ENCODE data around the gene EPHB2. TPM values are rescaled to one million over a fixed set of nuclear protein-coding genes. Genes with fewer than 3 reads are reported as not detected.

EPHB2 gene
- total RNA-seq, 2 experiments from 2014 or later: 0.07 to 0.17 TPM

DNA sequence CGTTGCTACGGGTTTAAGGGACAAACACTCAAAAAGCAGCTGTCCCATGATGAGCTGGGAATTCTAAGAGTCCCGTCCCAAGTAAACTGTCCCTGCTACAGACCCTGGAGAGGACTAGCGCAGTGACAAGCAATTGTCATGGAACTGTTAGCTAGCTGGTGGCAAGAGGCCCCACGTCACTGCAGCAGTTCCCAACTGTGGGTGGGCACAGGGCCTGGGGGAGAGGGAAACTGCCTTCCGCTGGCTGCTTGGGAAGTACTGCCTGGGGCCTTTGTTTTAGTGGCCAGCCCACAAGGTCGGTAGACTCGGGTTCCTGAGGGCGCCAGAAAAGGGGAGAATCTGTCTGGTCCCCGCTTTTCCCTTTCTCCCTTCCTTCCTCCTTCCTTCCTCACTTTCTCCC, 164.6 kb downstream of the EPHB2 start:
- no peaks in the 10 kb centered on the region for H3K27me3 Mint-ChIP-seq
- no peak overlapping the region for H3K27ac Mint-ChIP-seq
- H3K4me3 Mint-ChIP-seq: no peak overlapping the region
- intact Hi-C loops (cut with micrococcal nuclease): no loop called here
- no peaks in the 10 kb centered on the region for H3K9me3 Mint-ChIP-seq
- no peaks in the 10 kb centered on the region for H3K36me3 Mint-ChIP-seq
- H3K4me1 Mint-ChIP-seq (ENCODE audit: low read depth): no peaks in the 10 kb centered on the region
- ChIA-PET CTCF (no interaction called here), POLR2A (no interaction called here)
- DNase-seq: no peak

DNA sequence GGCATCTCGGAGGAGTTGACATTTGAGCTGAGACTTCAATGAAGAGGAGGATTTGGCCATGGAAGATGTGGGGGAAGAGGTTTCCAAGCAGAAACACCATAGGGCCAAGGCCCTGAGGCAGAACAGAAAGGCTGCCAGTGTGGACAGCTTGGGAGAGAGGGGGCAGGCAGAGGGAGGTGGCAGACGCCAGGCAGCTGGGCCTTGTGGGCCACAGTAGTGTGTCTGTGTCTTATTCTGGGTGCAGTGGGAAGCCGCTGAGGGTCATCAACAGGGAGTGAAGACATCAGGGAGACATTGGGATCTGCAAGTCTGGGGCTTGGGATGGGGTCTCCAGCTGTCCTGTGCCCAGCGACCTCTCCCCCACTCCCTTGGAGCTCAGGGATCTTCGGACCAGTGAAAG, 165.2 kb downstream of the EPHB2 start:
- no peak for DNase-seq
- no peak overlapping the region for H3K27ac Mint-ChIP-seq
- H3K9me3 Mint-ChIP-seq: no peaks in the 10 kb centered on the region
- ChIA-PET CTCF (no interaction called here), POLR2A (no interaction called here)
- no peaks in the 10 kb centered on the region for H3K27me3 Mint-ChIP-seq
- H3K4me1 Mint-ChIP-seq (ENCODE audit: low read depth): no peaks in the 10 kb centered on the region
- no peaks in the 10 kb centered on the region for H3K36me3 Mint-ChIP-seq
- H3K4me3 Mint-ChIP-seq: no peak overlapping the region
- intact Hi-C loops (cut with micrococcal nuclease): no loop called here

DNA sequence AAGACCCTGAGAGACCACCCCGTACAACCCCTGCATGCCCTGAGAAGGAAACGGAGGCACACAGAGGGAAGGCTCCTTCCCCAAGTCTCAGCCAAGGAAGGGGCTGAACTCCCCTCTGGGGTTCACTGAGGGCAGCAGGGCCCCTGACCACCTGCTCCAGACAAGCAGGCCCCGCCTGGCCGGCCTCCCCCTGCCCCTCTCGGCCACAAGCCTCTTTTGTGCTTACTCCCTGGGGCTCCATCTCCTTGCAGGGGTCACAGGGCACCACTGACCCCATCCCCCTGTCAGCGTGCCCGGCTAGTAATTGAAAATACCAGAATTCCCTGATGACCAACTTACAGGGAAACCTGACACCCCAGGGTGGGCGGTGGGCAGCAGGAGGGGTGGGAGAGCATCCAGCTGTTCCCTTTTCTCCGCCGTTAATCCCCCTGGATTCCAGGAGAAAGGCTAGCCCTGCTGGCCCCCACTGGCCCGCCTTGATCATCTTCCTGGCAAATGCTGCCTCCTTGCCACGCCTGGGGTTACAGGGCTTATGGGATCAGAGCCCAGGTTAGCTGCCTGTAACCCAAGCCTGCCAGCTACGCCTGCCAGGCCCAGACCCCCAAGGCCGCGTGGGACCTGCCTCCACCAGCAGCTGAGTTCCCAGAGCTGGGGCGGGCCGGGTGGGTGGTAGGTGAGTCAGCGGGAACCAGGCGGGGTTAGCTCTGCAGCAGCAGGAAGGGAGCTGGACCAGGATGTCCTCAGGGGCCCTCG, 165.9 kb downstream of the EPHB2 start:
- H3K9me3 Mint-ChIP-seq: no peaks in the 10 kb centered on the region
- no peak for DNase-seq
- no peak overlapping the region for H3K4me3 Mint-ChIP-seq
- H3K27me3 Mint-ChIP-seq: no peaks in the 10 kb centered on the region
- no peaks in the 10 kb centered on the region for H3K36me3 Mint-ChIP-seq
- CTCF ChIA-PET: no interaction called here
- no peak overlapping the region for H3K27ac Mint-ChIP-seq
- no peaks in the 10 kb centered on the region for H3K4me1 Mint-ChIP-seq (ENCODE audit: low read depth)
- intact Hi-C loops (cut with micrococcal nuclease): no loop called here
- POLR2A ChIA-PET: no interaction called here

GRCh38 chr1:22877112-22877915, 166.7 kb downstream of the EPHB2 start:
- no peaks in the 10 kb centered on the region for H3K9me3 Mint-ChIP-seq
- ChIA-PET POLR2A (no interaction called here), CTCF (interaction anchor here (1.0 kb wide), 1 partner anchor 173 kb away, joined by 4 read pairs; no protein-coding TSS in a partner anchor)
- H3K36me3 Mint-ChIP-seq: no peaks in the 10 kb centered on the region
- H3K4me1 Mint-ChIP-seq (ENCODE audit: low read depth): no peaks in the 10 kb centered on the region
- no peaks in the 10 kb centered on the region for H3K27me3 Mint-ChIP-seq
- no peak overlapping the region for H3K4me3 Mint-ChIP-seq
- DNase-seq: no peak
- no peak overlapping the region for H3K27ac Mint-ChIP-seq
- intact Hi-C loops (cut with micrococcal nuclease): no loop called here

- no peak overlapping the region for H3K4me3 Mint-ChIP-seq
- no peaks in the 10 kb centered on the region for H3K4me1 Mint-ChIP-seq (ENCODE audit: low read depth)
- POLR2A ChIA-PET: no interaction called here
- H3K36me3 Mint-ChIP-seq: no peaks in the 10 kb centered on the region
- no peaks in the 10 kb centered on the region for H3K27me3 Mint-ChIP-seq
- H3K9me3 Mint-ChIP-seq: no peaks in the 10 kb centered on the region
- intact Hi-C loops (cut with micrococcal nuclease): no loop called here
- no peak for DNase-seq
- H3K27ac Mint-ChIP-seq: no peak overlapping the region
- CTCF ChIA-PET: interaction anchor here (1.0 kb wide), 1 partner anchor 173 kb away, joined by 4 read pairs; no protein-coding TSS in a partner anchor
Observed at GRCh38 chr1:22877980-22878379, 167.3 kb downstream of the EPHB2 start.

DNA sequence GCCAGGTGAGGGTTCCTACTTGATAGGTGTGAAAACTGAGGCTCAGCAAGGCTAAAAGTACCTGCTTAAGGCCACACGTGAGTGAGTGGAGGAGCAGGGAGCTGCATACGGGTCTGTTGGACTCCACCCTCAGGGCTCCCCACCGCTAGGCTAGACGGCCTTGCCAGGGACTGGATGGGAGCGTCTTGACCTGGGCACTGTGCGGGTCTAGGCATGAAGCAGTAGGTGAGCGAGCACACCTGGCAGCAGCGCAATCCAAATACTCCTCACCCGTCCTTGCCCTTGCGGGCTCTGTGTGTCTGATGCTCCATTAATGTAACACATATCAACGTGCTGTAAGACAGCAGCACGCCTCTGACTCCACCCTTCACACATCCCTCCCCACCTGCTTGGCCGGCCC, 168.0 kb downstream of the EPHB2 start:
- intact Hi-C loops (cut with micrococcal nuclease): no loop called here
- Mint-ChIP-seq H3K9me3 (no peaks in the 10 kb centered on the region), H3K36me3 (no peaks in the 10 kb centered on the region), H3K4me3 (no peak overlapping the region), H3K27ac (no peak overlapping the region), H3K4me1 (ENCODE audit: low read depth) (no peaks in the 10 kb centered on the region), H3K27me3 (no peaks in the 10 kb centered on the region)
- ChIA-PET CTCF (interaction anchor here (1.5 kb wide), 1 partner anchor 10 kb away, joined by 6 read pairs; no protein-coding TSS in a partner anchor), POLR2A (no interaction called here)
- no peak for DNase-seq

DNA sequence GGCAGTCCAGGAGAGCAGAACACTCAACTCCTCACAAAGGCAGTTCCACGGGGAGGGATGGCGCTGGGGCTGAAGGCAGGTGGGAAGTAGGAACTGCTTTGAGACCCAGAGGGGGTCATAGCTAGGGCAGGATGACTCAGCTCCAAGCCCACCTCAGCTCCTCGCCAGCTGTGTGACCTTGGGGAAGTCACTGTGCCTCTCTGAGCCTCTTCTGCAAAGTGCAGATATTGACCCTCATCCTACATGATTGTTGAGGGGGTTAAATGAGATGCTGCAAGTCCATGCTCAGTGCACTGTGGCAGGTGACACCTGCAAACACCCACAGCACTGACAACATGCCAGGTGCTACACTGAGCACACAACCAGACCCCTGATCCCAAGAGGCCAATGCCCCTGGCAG, 168.8 kb downstream of the EPHB2 start:
- POLR2A ChIA-PET: interaction anchor here (0.6 kb wide), 1 partner anchor 554 kb away, joined by 3 read pairs; no protein-coding TSS in a partner anchor
- no peak overlapping the region for H3K4me3 Mint-ChIP-seq
- H3K4me1 Mint-ChIP-seq (ENCODE audit: low read depth): no peaks in the 10 kb centered on the region
- no peak overlapping the region for H3K27ac Mint-ChIP-seq
- no peaks in the 10 kb centered on the region for H3K9me3 Mint-ChIP-seq
- CTCF ChIA-PET: interaction anchor here (1.5 kb wide), 1 partner anchor 9 kb away, joined by 6 read pairs; no protein-coding TSS in a partner anchor
- intact Hi-C loops (cut with micrococcal nuclease): no loop called here
- no peaks in the 10 kb centered on the region for H3K27me3 Mint-ChIP-seq
- H3K36me3 Mint-ChIP-seq: no peaks in the 10 kb centered on the region
- no peak for DNase-seq

DNA sequence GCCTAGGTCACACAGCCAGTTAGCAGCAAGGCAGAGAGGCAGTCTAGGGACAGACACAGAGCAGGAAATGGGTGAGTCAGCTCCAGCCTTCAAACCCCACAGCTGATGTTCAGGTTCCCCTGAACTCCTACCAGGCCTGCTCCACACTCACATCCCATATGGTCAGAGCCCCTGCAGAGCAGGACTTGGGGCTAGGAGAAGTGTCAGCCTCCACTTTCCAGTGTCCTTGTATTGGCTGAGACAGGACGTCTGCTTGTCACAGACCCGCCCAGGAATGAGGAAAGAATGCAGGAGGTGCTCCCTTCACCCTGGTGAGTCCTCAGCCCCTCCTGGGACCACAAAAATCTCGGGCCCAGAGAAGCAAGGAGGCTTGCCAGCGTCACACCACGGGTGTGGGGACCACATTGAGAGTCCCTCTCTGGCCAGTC, 169.5 kb downstream of the EPHB2 start:
- no peaks in the 10 kb centered on the region for H3K27me3 Mint-ChIP-seq
- H3K27ac Mint-ChIP-seq: no peak overlapping the region
- intact Hi-C loops (cut with micrococcal nuclease): no loop called here
- ChIA-PET POLR2A (no interaction called here), CTCF (interaction anchor here (1.5 kb wide), 1 partner anchor 8 kb away, joined by 6 read pairs; no protein-coding TSS in a partner anchor)
- H3K36me3 Mint-ChIP-seq: no peaks in the 10 kb centered on the region
- no peak for DNase-seq
- H3K4me1 Mint-ChIP-seq (ENCODE audit: low read depth): peaks cover 7% of the 10 kb centered on the region
- no peak overlapping the region for H3K4me3 Mint-ChIP-seq
- H3K9me3 Mint-ChIP-seq: no peaks in the 10 kb centered on the region

- Mint-ChIP-seq H3K9me3 (no peaks in the 10 kb centered on the region), H3K4me1 (ENCODE audit: low read depth) (peaks cover 9% of the 10 kb centered on the region), H3K27me3 (no peaks in the 10 kb centered on the region), H3K27ac (no peak overlapping the region), H3K36me3 (no peaks in the 10 kb centered on the region), H3K4me3 (no peak overlapping the region)
- DNase-seq: no peak
- CTCF ChIA-PET: no interaction called here
- POLR2A ChIA-PET: no interaction called here
- intact Hi-C loops (cut with micrococcal nuclease): no loop called here
Observed at GRCh38 chr1:22883406-22883805, 172.8 kb downstream of the EPHB2 start.

DNA sequence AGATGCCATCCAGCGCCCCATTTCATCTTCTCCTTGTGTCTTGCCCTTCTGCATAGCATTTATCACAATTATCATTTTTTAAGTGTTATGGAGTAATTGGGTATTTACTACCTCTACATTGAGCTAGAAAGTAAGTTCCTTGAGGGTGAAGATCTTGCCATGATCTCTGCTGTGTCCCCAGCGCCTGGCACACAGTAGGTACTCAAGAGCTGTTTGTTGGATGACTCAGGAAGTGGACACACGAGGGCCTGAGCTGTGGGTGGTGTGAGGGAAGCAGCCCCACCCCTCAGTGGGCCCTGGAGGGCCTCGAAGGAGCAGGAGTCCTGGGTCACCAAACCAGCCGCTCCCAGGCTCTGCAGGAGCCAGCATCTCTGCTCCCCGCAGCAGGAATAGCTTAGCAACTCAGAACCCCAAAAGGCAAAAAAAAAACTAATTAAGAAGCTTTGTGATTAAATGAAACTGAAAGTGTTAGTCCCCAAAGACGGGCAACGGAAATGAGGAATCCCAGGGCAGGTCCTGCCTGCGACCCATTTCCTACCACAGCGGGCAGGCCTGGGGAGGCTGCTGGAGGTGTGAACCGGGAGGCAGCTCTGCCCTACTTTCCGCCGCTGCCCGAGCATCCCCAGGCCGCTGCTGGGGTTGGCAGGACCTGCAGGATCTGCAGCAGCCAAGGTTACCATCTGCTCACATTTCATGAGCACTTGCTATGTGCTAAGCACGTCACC, 174.3 kb downstream of the EPHB2 start:
- Mint-ChIP-seq H3K9me3 (no peaks in the 10 kb centered on the region), H3K36me3 (no peaks in the 10 kb centered on the region), H3K4me3 (no peak overlapping the region), H3K27me3 (no peaks in the 10 kb centered on the region), H3K27ac (no peak overlapping the region), H3K4me1 (ENCODE audit: low read depth) (peaks cover 9% of the 10 kb centered on the region)
- CTCF ChIA-PET: interaction anchor here (2.3 kb wide), 1 partner anchor 180 kb away, joined by 6 read pairs; no protein-coding TSS in a partner anchor
- DNase-seq: peak; percentile 23
- POLR2A ChIA-PET: no interaction called here
- intact Hi-C loops (cut with micrococcal nuclease): no loop called here

GRCh38 chr1:22886211-22886610, 175.6 kb downstream of the EPHB2 start:
- DNase-seq: no peak
- no peak overlapping the region for H3K4me3 Mint-ChIP-seq
- ChIA-PET POLR2A (no interaction called here), CTCF (interaction anchor here (2.3 kb wide), 1 partner anchor 181 kb away, joined by 6 read pairs; no protein-coding TSS in a partner anchor)
- intact Hi-C loops (cut with micrococcal nuclease): no loop called here
- no peaks in the 10 kb centered on the region for H3K36me3 Mint-ChIP-seq
- no peaks in the 10 kb centered on the region for H3K9me3 Mint-ChIP-seq
- H3K4me1 Mint-ChIP-seq (ENCODE audit: low read depth): peaks cover 9% of the 10 kb centered on the region
- H3K27ac Mint-ChIP-seq: no peak overlapping the region
- no peaks in the 10 kb centered on the region for H3K27me3 Mint-ChIP-seq

- H3K36me3 Mint-ChIP-seq: no peaks in the 10 kb centered on the region
- ChIA-PET CTCF (interaction anchor here (2.1 kb wide), 1 partner anchor 184 kb away, joined by 32 read pairs; no protein-coding TSS in a partner anchor), POLR2A (no interaction called here)
- no peaks in the 10 kb centered on the region for H3K27me3 Mint-ChIP-seq
- no peak overlapping the region for H3K4me3 Mint-ChIP-seq
- no peak for DNase-seq
- H3K27ac Mint-ChIP-seq: no peak overlapping the region
- H3K9me3 Mint-ChIP-seq: no peaks in the 10 kb centered on the region
- intact Hi-C loops (cut with micrococcal nuclease): no loop called here
- H3K4me1 Mint-ChIP-seq (ENCODE audit: low read depth): peaks cover 9% of the 10 kb centered on the region
Observed at GRCh38 chr1:22887491-22887890, 176.9 kb downstream of the EPHB2 start.
